ENCODE data around the gene CACYBP.

CACYBP gene

GRCh38 chr1:174999936-175000696, at the start of gene CACYBP:
TSS of gene CACYBP (plus strand) at chr1:174999947. CDS start at chr1:175000181, 234 bp downstream.
- TF ChIP-seq CTCF (IDR thresholded peaks at IDR 0.05; ENCODE audit: insufficient read depth, low read depth, low read length, missing control alignments): no peak
- H3K4me3 ChIP-seq (ENCODE audit: low read depth, low read length): peak within 1 kb of the TSS; percentile 97
- peak; percentile 58 for DNase-seq (ENCODE audit: low read depth)

GRCh38 chr1:174953285-174954072, 46.3 kb upstream of the CACYBP start:
- peak overlapping the region; percentile 27 for H3K4me3 ChIP-seq (ENCODE audit: low read depth, low read length)
- TF ChIP-seq CTCF (IDR thresholded peaks at IDR 0.05; ENCODE audit: insufficient read depth, low read depth, low read length, missing control alignments): no peak
- peak; percentile 51 for DNase-seq (ENCODE audit: low read depth)

DNA sequence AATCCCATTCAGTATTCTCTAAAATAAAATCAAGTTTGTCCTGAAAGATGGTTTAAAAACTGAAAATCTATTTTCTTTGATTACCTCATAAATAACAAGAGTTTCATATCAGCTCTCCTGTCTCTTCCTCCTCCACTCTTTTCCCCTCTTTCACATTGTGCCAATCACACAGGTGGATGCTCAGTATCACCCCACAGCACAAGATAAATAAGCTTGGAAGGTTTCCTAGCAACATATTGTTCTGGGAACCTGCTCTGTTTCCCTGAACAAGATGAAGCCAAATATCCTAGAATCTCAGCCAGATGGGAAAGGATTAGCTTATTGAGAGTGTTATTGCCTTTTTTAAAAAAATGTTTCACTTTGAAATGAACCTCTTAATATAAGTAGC, 45.7 kb upstream of the CACYBP start:
- no peak for TF ChIP-seq CTCF (IDR thresholded peaks at IDR 0.05; ENCODE audit: insufficient read depth, low read depth, low read length, missing control alignments)
- H3K4me3 ChIP-seq (ENCODE audit: low read depth, low read length): no peak overlapping the region
- DNase-seq (ENCODE audit: low read depth): no peak

DNA sequence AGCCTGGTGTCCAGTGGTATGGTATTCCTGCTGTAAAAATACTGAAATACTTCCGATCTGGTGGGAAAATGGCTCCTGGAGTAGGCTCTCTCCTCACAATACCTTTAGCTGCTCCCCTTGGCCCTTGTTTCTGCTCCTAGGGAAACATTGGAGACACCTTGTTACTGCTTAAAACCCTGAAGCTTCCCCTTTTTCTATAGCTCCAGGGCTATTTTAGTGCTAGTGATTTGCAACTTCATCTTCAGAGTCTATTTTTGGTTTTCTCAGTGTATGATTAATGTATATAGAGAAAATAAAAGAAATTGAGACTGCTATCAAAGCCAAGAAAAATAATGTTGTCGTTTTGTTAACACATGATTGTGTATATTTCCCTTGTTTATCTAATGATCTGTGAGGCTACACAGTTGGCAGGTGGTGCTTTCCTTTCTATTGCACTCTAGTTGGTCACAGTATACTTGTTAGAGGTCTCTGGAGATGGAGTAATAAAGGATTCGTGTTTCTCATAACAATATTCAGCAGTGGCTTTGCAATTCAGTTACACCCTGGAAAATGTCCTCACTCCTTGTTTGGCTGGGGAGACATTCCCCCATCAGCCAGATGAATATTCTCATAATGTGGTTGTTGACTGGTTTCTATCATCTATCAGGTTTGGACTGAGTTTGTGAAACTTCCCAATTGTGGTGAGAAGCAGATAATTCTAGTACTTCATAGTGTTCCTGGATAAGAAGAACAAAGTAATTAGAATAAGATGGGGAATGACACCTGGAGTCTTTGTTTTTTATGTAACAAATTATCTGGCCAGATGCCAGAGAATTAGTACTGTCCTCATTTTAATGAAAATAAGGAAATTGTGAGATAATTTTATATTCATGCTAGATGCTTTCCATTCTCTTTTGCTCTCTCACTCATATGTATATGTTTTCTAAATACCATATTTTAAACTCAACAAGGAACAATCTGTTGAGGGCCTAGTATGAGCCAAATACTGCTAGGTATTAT, 44.8 kb upstream of the CACYBP start:
- no peak for TF ChIP-seq CTCF (IDR thresholded peaks at IDR 0.05; ENCODE audit: insufficient read depth, low read depth, low read length, missing control alignments)
- H3K4me3 ChIP-seq (ENCODE audit: low read depth, low read length): no peak overlapping the region
- DNase-seq (ENCODE audit: low read depth): no peak

- no peak for DNase-seq (ENCODE audit: low read depth)
- no peak overlapping the region for H3K4me3 ChIP-seq (ENCODE audit: low read depth, low read length)
- no peak for TF ChIP-seq CTCF (IDR thresholded peaks at IDR 0.05; ENCODE audit: insufficient read depth, low read depth, low read length, missing control alignments)
Measured at GRCh38 chr1:174956086-174956485, 43.7 kb upstream of the CACYBP start.

DNA sequence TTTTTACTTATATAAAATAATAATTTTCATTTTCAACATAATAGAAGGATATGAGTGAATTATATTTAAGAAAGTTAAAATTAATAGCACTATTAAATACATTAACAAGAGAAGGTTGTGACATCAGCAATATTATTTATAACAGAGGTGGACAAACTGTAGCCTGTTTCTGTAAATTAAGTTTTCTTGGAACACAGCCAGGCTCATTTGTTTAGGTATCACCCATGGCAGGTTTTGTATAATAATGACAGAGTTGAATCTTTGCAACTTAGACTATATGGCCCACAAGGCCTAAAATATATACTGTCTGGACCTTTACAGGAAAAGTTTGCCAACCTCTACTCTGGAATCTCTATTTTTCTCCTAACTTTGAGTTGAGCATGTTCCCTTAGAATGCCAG, 42.8 kb upstream of the CACYBP start:
- DNase-seq (ENCODE audit: low read depth): no peak

More for the DNA sequence above, 42.8 kb upstream of the CACYBP start:
- H3K4me3 ChIP-seq (ENCODE audit: low read depth, low read length): no peak overlapping the region
- no peak for TF ChIP-seq CTCF (IDR thresholded peaks at IDR 0.05; ENCODE audit: insufficient read depth, low read depth, low read length, missing control alignments)
